Activated T-helper 9 cell treated with anti-CD3 and anti-CD28 coated beads, Interleukin-2, amount 50 U/mL, for 16 hours (primary cell): ENCODE results near the gene RAPGEF6.
"Not testable (repeated sequence)": the region's sequence is repeated elsewhere in the genome, so short reads cannot be mapped to it uniquely, and the experiment has no call there.

Source experiments
- DNase-seq: peaks from one replicate; pipeline ENCODE4 v3.0.0-alpha.2; 2020; ENCODE audit warnings: low read depth

Gene RAPGEF6

GRCh38 chr5:131634996-131635683 lies at the start of gene RAPGEF6:
RAPGEF6 (minus strand) TSS chr5:131635229; CDS start chr5:131635030, 199 bp downstream.
- peak; percentile 90 for DNase-seq

GRCh38 chr5:131684595-131684994 lies 49.6 kb upstream of the RAPGEF6 start:
- no peak for DNase-seq

- no peak for DNase-seq
Measured at GRCh38 chr5:131684051-131684450, 49.0 kb upstream of the RAPGEF6 start.

- no peak for DNase-seq
Measured at GRCh38 chr5:131682826-131683225, 47.8 kb upstream of the RAPGEF6 start.

GRCh38 chr5:131682175-131682574 lies 47.1 kb upstream of the RAPGEF6 start:
- DNase-seq: no peak

- DNase-seq: no peak
Measured at GRCh38 chr5:131679911-131680310, 44.9 kb upstream of the RAPGEF6 start.

- not testable (repeated sequence) for DNase-seq
Measured at GRCh38 chr5:131678273-131678672, 43.2 kb upstream of the RAPGEF6 start.

GRCh38 chr5:131677115-131677514 lies 42.1 kb upstream of the RAPGEF6 start:
- no peak for DNase-seq

GRCh38 chr5:131672776-131673175 lies 37.7 kb upstream of the RAPGEF6 start:
- DNase-seq: no peak

GRCh38 chr5:131671994-131672655 lies 37.1 kb upstream of the RAPGEF6 start:
- no peak for DNase-seq

GRCh38 chr5:131671409-131671808 lies 36.4 kb upstream of the RAPGEF6 start:
- DNase-seq: no peak

- DNase-seq: no peak
Measured at GRCh38 chr5:131664929-131665328, 29.9 kb upstream of the RAPGEF6 start.

GRCh38 chr5:131661933-131662332 lies 26.9 kb upstream of the RAPGEF6 start:
- DNase-seq: no peak

GRCh38 chr5:131659841-131660240 lies 24.8 kb upstream of the RAPGEF6 start:
- no peak for DNase-seq

GRCh38 chr5:131659290-131659689 lies 24.3 kb upstream of the RAPGEF6 start:
- no peak for DNase-seq

- no peak for DNase-seq
Measured at GRCh38 chr5:131654776-131655175, 19.7 kb upstream of the RAPGEF6 start.

- DNase-seq: no peak
Measured at GRCh38 chr5:131654309-131654708, 19.3 kb upstream of the RAPGEF6 start.

- no peak for DNase-seq
Measured at GRCh38 chr5:131649161-131649560, 14.1 kb upstream of the RAPGEF6 start.

GRCh38 chr5:131647048-131647769 lies 12.2 kb upstream of the RAPGEF6 start:
- no peak for DNase-seq

GRCh38 chr5:131644822-131645221 lies 9.8 kb upstream of the RAPGEF6 start:
- DNase-seq: no peak

GRCh38 chr5:131644370-131644769 lies 9.3 kb upstream of the RAPGEF6 start:
- no peak for DNase-seq

- no peak for DNase-seq
Measured at GRCh38 chr5:131641494-131641893, 6.5 kb upstream of the RAPGEF6 start.
